ENCODE data around the gene ANKRD55. TPM values are rescaled to one million over a fixed set of nuclear protein-coding genes. Genes with fewer than 3 reads are reported as not detected.

Gene ANKRD55
- total RNA-seq, 2 donors from 2014 or later, result not detected

GRCh38 chr5:56195016-56195415 is 38.1 kb downstream of the ANKRD55 start:
- DNase-seq (ENCODE audit: low spot score) (no peak), ATAC-seq (ENCODE audit: insufficient number of reproducible peaks, low FRiP score, low read depth) (peak; percentile 79)
- H3K27me3 ChIP-seq (replicated peaks; ENCODE audit: insufficient read depth), result no peaks in the 10 kb centered on the region
- no peaks in the 10 kb centered on the region for H3K36me3 ChIP-seq
- TF ChIP-seq CTCF (IDR thresholded peaks at IDR 0.05), result no peak
- peaks cover 7 to 23% of the 10 kb centered on the region in 2 donors for H3K4me1 ChIP-seq (ENCODE audit: control insufficient read depth in 1 of 2, low read depth in 2 of 2)
- H3K27ac ChIP-seq, result peak overlapping the region in 1 of 2 donors; percentile 51
- peak overlapping the region; percentile 22 for H3K4me3 ChIP-seq
- H3K9me3 ChIP-seq, result no peaks in the 10 kb centered on the region

GRCh38 chr5:56192246-56192645 is 40.9 kb downstream of the ANKRD55 start:
- Histone ChIP-seq H3K9me3 (no peaks in the 10 kb centered on the region), H3K27me3 (replicated peaks; ENCODE audit: insufficient read depth) (no peaks in the 10 kb centered on the region), H3K36me3 (no peaks in the 10 kb centered on the region), H3K4me1 (ENCODE audit: control insufficient read depth in 1 of 2, low read depth in 2 of 2) (peaks cover 7 to 23% of the 10 kb centered on the region in 2 donors), H3K27ac (no peak overlapping the region), H3K4me3 (no peak overlapping the region)
- ATAC-seq (ENCODE audit: insufficient number of reproducible peaks, low FRiP score, low read depth) (no peak), DNase-seq (ENCODE audit: low spot score) (no peak)
- no peak for TF ChIP-seq CTCF (IDR thresholded peaks at IDR 0.05)

- TF ChIP-seq CTCF (IDR thresholded peaks at IDR 0.05), result no peak
- Histone ChIP-seq H3K36me3 (no peaks in the 10 kb centered on the region), H3K4me3 (no peak overlapping the region), H3K27ac (no peak overlapping the region), H3K27me3 (replicated peaks; ENCODE audit: insufficient read depth) (no peaks in the 10 kb centered on the region), H3K9me3 (no peaks in the 10 kb centered on the region), H3K4me1 (ENCODE audit: control insufficient read depth in 1 of 2, low read depth in 2 of 2) (peaks cover 7 to 23% of the 10 kb centered on the region in 2 donors)
- DNase-seq (ENCODE audit: low spot score) (no peak), ATAC-seq (ENCODE audit: insufficient number of reproducible peaks, low FRiP score, low read depth) (no peak)
Measured at GRCh38 chr5:56191656-56192055, 41.5 kb downstream of the ANKRD55 start.

- no peak for TF ChIP-seq CTCF (IDR thresholded peaks at IDR 0.05)
- Histone ChIP-seq H3K27me3 (replicated peaks; ENCODE audit: insufficient read depth) (no peaks in the 10 kb centered on the region), H3K4me1 (ENCODE audit: control insufficient read depth in 1 of 2, low read depth in 2 of 2) (peaks cover 2 to 15% of the 10 kb centered on the region in 2 donors), H3K9me3 (no peaks in the 10 kb centered on the region), H3K4me3 (no peak overlapping the region), H3K36me3 (no peaks in the 10 kb centered on the region), H3K27ac (no peak overlapping the region)
- no peak for ATAC-seq (ENCODE audit: insufficient number of reproducible peaks, low FRiP score, low read depth)
- no peak for DNase-seq (ENCODE audit: low spot score)
Measured at GRCh38 chr5:56190497-56190896, 42.6 kb downstream of the ANKRD55 start.

GRCh38 chr5:56185768-56186311 is 47.3 kb downstream of the ANKRD55 start:
- Histone ChIP-seq H3K27me3 (replicated peaks; ENCODE audit: insufficient read depth) (no peaks in the 10 kb centered on the region), H3K4me3 (no peak overlapping the region), H3K9me3 (no peaks in the 10 kb centered on the region), H3K27ac (no peak overlapping the region), H3K36me3 (no peaks in the 10 kb centered on the region), H3K4me1 (ENCODE audit: control insufficient read depth in 1 of 2, low read depth in 2 of 2) (no peaks in the 10 kb centered on the region)
- no peak for TF ChIP-seq CTCF (IDR thresholded peaks at IDR 0.05)
- ATAC-seq (ENCODE audit: insufficient number of reproducible peaks, low FRiP score, low read depth) (no peak), DNase-seq (ENCODE audit: low spot score) (no peak)

Measured in thoracic aorta (tissue), 2 donors.